Right ventricle myocardium superior (tissue), 1 donor: Measurements from ENCODE around the gene CD151. TPM values are rescaled to one million over a fixed set of nuclear protein-coding genes. Genes with fewer than 3 reads are reported as not detected.

Source experiments
- ATAC-seq: fragments of 200-7000 bp; cut with Tn5 transposase; one replicate; pipeline ENCODE4 v1.9.1; 2020; ENCODE audit warnings: mild to moderate bottlenecking; ENCODE audit not compliant: poor library complexity
- DNase-seq: peaks from one replicate; pipeline ENCODE4 v3.0.0-alpha.2; 2020
- intact Hi-C: fragments of 100-400 bp; cut with DNase I; formaldehyde crosslinking; loops from one replicate; pipeline ENCODE4 v1.11.2; 2022
- total RNA-seq: library from RNA; stranded (reverse); fragmentation: NEBNext Ultra II Directional; extraction: Animal tissue kit (Norgen Biotek cat#: 25700); gene quantifications from one replicate; pipeline ENCODE4 v1.2.1, GENCODE V29; 2021
- donor health status: DM: no; HTN: yes; CAD: no; lungs with severe emphysema.

CD151 gene
- total RNA-seq, 1 donor from 2014 or later = 405 TPM

DNA sequence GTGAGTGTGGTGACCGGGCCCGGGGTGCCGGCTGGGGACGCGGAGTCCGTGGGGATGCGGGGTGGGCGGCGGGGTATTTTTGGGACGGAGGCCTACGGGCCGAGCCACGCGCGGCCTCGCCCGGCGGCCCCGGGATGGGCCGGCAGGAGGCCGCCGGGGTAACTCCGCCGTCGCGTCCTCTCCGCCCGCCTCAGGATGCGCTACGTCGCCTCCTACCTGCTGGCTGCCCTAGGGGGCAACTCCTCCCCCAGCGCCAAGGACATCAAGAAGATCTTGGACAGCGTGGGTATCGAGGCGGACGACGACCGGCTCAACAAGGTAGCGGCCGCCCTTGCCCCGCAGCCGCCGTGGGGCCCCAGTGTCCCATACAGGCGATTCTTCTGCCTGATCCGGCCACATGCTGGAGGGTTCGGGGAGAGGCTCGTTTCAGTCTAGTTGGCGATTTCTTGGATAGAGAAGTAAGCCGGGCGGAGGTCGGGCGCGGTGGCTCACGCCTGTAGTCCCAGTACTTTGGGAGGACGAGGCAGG, 22.6 kb upstream of the CD151 start:
- ATAC-seq = no peak
- no peak for DNase-seq
- intact Hi-C loops = no loop called here

DNA sequence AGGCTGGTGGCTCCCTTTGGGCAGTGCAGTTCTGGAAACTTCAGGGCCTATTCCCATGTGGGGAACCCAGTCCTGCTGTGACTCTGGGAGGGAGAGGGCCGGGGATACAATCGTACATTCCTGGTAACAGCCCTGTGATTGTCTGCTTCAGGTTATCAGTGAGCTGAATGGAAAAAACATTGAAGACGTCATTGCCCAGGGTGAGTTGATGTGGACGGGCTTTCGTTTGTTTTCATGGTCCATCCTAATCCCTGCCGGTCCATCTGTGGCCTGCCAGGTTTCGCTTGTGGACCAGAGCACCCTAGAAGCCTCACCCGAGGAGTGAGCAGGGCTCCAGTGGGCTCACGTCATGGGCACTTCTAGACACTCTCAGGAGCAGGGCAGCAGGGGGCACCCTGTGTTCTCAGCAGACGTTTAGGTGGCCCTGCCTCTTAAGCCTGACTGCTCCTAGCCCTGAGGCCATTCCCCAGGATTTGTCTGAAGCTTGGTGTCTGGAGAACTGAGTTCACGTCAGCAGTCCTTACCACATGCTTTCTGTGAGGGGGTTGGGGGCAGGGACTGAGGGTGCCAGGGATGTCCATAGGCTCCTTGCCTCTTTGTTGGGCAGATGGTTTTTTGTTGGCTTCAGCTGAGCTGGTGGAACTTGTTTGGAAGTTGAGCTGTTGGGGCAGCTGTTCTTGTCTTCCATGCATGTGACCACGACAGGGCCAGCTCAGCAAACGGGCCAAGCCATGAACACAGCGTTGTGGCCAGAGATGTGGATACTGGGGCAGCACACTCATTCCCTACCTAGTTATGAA, 21.1 kb upstream of the CD151 start:
- DNase-seq (no peak), ATAC-seq (no peak)
- intact Hi-C loops = no loop called here

DNA sequence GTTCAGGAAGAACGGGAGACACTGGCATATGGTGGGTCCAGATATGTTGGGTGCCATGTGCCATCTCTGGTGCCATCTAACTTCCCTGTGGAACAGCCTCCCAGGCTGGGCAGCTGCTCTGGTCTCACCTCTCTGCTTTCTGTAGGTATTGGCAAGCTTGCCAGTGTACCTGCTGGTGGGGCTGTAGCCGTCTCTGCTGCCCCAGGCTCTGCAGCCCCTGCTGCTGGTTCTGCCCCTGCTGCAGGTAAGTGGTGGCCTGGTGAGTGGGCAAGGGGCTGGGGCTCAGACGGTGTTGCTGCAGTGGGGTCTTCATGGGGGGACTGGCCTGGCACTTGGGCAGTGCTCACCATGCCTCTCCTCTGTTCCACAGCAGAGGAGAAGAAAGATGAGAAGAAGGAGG, 20.4 kb upstream of the CD151 start:
- DNase-seq (no peak), ATAC-seq (no peak)
- intact Hi-C loops = no loop called here

DNA sequence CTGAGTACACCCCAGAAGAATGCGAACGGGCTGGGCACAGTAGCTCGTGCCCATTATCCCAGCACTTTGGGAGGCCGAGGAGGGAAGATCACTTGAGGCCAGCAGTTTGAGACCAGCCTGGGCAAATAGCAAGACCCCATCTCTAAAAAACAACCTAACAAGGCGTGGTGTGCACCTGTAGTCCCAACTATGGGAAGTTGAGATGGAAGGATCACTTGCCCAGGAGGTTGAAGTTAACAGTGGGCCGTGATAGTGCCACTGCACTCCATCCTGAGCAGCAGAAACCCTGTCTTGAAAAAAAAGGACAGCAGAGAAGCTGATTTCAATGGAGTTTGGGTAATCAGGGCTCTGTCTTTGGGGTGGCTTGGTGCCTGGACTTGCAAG, 19.7 kb upstream of the CD151 start:
- intact Hi-C loops = no loop called here
- no peak for DNase-seq
- ATAC-seq = no peak

DNA sequence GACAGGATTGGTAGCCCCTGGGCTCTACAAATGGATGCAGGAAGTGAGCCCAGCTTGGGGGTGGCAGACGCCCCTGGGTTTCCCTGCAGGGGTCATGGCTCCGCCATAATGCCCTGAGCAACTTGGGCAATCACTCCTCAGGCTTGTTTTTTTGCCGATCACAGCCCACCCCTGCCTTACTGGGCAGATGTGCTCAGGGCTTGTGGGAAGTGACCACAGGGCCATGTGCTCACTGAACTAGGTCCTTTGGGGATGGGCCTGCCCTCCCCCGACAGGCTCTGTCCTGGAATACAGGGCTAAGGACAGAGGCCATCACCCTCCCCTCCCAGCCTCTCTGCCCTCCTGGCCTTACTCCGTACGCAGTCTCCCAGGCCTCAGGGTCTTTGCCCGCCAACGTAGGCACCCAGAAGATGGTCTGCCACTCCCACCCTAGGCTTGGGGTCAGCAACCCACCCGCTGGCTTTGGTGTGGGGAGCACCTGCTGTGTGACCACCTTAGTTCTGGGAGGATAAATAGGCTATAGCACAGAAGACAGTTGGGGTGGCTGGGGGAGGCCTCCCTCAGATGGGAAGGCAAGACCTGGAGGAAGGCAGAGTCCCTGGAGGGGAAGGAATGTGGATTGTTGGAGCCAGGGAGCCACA, 19.2 kb upstream of the CD151 start:
- ATAC-seq = no peak
- intact Hi-C loops = no loop called here
- DNase-seq = no peak

DNA sequence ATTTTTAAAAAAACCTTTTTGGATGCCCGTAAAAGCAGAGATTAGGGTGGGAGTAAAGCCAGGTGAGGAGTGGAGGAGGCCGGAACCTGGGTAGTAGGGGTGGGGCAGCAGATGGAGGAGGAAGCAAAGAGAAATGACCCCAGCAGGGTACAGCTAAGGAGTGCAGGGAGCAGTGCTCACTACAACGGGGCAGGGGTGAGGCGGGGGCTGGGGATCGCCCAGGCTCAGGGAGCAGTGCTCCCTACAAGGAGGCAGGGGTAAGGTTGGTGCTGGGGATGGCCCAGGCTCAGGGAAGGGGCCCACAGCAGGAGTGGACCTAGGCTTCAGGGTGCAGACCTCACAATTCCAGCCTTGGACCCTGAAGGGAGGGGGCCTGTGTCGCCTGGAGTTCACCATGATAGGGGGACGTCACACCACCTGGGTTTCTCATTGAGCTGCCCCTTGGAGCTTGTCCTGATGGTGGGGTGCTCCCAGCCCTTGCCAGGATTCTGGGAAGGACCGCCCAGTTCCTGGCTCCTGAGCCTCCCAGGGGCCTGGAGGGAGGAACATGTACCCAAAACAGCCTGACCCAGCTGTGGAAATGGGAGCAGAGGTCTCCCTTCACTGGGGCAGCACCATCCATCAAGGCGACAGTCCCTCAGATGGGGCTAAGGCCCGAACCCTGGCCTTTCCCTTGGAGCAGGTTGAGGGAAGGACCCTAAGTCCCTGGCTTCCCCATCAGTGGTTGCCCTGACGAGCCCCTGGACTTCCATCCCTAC, 16.9 kb upstream of the CD151 start:
- ATAC-seq (no peak), DNase-seq (no peak)
- intact Hi-C loops = no loop called here

DNA sequence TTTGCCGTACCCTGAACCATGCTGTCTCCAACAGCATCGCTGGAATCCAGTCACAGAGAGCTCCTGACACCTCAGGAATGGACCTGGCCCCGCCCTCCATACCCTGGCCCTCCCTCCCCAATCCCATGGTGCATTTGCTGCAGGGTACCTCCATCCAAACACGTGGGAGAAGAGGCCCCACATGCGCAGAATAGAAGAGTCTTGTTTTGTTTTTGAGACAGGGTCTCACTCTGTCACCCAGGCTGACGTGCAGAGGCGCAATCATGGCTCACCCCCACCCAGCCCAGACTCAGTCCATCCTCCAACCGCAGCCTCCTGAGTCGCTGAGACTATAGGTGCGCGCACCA, 16.3 kb upstream of the CD151 start:
- no peak for DNase-seq
- intact Hi-C loops = no loop called here
- no peak for ATAC-seq

DNA sequence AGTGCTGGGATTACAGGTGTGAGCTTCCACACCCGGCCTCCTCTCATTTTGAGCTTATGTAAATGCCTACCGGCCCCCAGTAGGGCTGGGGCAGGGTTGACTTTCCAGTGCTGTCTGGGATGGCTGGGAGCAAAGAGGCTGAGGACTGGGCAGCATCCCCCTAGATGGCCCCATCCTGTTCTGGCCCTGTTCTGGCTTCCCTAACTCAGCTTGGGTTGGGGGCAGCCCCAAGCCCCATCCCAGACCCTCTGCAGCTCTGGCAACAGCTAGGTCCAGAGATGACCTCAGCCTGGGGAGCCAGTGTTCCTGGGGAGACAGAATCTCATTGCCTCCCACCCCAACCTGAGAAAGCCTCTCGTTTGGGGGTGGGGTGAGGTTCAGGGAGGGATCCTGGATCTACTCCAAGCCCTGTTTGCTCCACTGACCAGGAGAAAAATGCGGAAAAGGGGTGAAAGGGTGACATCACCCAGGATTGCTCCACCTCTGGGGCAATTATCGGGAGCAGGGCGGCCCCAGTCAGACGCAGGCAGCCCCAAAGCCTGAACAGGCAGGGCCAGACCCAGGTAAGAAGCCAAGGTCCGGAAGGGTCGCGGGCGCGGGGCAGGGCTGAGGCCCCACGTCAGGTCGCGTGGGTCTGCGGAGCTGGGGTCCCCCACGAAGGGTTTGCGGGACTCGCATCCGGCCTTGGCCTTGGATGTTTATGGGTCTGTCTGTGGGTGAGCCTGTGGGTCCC, 14.2 kb upstream of the CD151 start, which contains the start of gene PNPLA2:
PNPLA2 (plus strand) TSS at position 519 of the 733 bp plus-strand sequence. CDS start 805 bp downstream, outside the sequence.
- ATAC-seq = no peak
- no peak for DNase-seq
- intact Hi-C loops = no loop called here

DNA sequence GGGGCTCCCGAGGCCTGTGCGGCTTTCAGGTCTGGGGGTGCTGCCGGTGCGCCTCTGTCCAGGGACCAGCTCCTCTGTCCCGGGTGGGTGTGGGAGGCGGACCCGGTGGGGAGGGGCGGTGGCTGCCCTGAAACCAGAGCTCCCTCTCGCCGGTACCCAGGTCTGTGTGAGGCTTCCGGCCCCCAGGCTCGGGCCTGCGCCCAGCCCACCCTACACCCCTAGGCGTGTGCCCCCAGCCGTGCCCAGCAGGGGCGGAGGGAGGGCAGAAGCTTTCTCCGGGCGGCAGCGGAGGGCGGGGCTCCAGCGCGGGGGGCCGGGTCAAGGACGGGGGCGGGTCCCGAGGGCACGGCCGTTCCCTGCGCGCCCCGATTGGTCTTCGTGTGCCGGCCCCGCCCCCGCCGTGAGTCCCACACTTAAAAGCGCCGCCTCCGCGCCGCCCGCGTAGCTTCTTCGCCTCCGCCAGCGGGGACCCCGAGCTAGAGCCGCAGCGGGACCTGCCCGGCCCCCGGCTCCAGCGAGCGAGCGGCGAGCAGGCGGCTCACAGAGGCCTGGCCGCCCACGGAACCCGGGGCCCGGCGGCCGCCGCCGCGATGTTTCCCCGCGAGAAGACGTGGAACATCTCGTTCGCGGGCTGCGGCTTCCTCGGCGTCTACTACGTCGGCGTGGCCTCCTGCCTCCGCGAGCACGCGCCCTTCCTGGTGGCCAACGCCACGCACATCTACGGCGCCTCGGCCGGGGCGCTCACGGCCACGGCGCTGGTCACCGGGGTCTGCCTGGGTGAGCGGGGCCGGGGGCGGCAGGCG, 13.4 kb upstream of the CD151 start:
- ATAC-seq (peak; percentile 87), DNase-seq (peak; percentile 96)
- intact Hi-C loops = no loop called here

DNA sequence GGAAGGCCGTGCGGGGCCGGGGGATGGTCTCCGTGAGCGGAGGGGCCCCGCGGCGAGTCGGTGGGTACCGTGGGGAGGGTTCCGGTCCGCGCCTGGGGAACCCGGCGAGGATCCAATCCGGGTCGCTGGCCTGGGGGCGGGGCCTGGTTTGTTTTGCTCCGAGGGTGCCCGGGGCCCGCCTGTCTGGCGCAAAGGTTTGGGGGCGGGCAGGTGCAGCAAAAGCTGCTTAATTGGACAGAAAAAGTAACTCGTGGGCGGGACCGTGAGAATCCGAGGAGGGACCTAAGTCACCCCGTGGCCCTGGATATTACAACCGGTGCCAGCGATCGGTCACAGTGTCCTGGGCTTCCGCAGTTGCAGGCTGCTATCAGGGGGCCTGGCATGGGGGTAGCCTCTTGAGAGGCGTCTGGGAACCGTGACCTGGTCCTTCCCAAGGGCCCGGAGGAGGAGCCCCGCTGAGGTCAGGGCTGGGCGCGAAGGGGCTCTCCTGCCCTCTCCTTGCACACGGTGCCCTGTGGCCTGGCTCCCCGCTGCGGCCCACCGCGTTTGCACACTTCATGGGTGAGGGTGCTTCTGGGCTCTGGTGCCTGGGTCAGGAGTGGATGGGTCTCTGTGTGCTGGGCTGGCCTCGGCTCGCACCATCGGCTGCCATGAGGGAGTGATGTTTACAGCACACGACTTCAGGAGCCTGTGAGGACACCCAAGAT, 12.7 kb upstream of the CD151 start:
- ATAC-seq (peak; percentile 72), DNase-seq (peak; percentile 94)
- intact Hi-C loops = no loop called here

DNA sequence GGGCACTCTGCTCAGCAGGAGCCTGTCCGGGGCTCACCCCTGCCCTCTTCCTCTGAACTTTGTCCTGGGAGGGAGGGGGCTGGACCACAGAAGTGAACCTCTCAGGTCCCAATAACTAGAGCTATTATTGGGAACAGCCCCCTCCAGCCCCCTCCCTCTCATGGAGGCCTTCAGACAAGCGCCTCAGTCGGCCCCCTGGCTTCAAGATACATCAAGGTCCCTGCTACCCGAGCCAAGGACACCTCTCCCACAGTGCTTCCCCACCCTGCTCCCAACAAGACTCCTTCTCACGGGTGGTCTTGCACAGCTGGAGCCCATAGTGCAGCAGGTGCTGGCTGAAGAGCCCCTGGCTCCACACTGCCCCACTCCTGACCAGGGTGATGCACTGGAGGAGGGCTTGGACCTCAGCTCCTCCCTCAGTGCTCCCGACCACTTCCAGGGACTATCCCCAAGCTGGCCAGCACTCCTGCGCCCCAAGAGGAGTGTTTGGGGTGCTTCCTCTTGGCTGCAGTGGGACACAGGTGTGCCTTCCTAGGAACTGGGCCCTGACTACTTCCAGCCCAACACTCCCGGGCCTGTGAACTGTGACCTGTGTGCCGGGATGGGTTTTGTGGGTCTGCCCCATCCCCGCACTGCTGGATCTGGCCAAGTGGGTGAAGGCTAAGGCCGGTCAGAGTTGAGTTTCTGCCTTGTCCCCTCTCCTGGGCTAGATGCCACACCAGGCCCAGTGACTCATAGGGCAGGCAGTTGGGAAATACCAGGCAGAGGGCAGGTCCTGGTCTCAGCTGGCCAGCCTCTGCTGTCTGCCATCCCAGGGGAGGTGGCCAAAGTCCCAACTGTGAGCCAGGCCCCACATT, 11.9 kb upstream of the CD151 start:
- intact Hi-C loops = no loop called here
- DNase-seq (peak; percentile 89), ATAC-seq (peak; percentile 61)

DNA sequence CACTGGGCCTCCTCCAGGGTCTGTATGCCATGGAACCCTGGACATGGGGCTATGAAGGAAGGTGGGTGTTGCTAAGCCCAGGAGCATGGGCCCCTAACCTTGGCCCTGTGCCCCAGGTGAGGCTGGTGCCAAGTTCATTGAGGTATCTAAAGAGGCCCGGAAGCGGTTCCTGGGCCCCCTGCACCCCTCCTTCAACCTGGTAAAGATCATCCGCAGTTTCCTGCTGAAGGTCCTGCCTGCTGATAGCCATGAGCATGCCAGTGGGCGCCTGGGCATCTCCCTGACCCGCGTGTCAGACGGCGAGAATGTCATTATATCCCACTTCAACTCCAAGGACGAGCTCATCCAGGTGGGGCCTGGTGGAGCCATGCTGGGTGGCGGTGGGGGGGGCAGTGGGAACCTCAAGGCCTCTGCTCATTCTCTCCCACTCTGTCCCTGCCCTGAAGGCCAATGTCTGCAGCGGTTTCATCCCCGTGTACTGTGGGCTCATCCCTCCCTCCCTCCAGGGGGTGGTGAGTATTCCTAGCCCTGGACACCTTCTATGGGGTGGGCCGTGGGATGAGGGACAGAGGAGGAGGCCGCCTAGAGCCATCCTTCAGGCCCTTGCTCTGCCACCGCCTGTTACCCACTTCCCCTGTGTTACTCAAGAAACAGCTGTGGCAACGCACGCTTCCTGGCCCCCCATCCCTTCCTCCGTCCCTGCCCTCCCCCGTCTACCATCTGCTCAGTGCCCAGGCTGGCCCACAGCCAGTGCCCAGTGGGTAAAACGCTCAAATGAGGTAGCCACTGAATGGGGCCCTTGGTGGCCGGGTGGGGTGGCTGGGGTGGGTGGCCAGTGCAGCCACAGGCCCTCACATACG, 11.0 kb upstream of the CD151 start:
- ATAC-seq = no peak
- peak; percentile 79 for DNase-seq
- intact Hi-C loops = no loop called here

DNA sequence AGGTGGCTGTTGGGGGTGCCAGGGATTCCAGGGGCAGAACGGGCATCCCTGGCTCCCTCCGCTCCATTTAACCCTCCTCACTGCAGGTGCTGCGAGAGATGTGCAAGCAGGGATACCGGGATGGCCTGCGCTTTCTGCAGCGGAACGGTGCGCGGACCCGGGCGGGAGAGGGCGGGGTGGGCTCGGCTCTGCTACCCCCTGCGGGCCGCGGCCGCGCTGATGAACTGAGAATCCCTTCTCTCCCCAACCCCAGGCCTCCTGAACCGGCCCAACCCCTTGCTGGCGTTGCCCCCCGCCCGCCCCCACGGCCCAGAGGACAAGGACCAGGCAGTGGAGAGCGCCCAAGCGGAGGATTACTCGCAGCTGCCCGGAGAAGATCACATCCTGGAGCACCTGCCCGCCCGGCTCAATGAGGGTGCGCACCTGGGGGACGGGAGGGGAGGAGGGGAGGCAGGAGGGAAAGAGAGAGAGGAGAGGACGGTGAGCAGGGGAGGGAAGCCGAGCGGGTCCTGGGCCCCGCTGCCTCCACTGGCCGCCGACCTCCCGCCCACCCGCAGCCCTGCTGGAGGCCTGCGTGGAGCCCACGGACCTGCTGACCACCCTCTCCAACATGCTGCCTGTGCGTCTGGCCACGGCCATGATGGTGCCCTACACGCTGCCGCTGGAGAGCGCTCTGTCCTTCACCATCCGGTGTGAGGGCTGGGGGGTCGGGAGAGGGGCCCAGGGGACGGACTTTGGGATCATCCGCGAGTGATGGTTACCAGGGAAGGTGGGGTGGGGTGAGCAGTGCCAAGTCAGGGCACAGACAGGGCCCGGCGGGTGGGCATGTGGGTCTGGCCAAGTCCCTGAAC, 9.1 kb upstream of the CD151 start:
- intact Hi-C loops = no loop called here
- no peak for ATAC-seq
- no peak for DNase-seq

DNA sequence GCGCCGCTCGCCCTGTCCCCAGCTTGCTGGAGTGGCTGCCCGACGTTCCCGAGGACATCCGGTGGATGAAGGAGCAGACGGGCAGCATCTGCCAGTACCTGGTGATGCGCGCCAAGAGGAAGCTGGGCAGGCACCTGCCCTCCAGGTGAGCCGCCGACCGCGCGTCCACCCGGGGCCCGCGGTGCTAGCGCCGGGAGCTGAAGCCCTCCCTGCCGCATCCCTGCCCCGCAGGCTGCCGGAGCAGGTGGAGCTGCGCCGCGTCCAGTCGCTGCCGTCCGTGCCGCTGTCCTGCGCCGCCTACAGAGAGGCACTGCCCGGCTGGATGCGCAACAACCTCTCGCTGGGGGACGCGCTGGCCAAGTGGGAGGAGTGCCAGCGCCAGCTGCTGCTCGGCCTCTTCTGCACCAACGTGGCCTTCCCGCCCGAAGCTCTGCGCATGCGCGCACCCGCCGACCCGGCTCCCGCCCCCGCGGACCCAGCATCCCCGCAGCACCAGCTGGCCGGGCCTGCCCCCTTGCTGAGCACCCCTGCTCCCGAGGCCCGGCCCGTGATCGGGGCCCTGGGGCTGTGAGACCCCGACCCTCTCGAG, 8.4 kb upstream of the CD151 start:
- no peak for ATAC-seq
- intact Hi-C loops = no loop called here
- DNase-seq = no peak

DNA sequence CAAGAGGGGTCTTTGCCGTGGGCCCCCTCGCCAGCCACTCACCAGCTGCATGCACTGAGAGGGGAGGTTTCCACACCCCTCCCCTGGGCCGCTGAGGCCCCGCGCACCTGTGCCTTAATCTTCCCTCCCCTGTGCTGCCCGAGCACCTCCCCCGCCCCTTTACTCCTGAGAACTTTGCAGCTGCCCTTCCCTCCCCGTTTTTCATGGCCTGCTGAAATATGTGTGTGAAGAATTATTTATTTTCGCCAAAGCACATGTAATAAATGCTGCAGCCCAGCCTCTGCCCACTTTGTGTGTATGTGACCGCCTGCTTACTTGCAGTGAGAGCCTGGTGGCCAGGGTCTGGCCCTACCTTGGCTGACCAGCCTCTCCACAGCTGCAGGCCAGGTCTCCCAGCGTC, 7.8 kb upstream of the CD151 start:
- intact Hi-C loops = no loop called here
- DNase-seq (no peak), ATAC-seq (no peak)
